HG03565 (cell line): ENCODE measurements around the gene MFAP5.

ENCODE experiments used
- ATAC-seq: cut with Tn5 transposase; IDR thresholded peaks from one replicate; pipeline ENCODE4 v1.9.1; 2021; ENCODE audit warnings: mild to moderate bottlenecking, moderate library complexity; ENCODE audit not compliant: unreplicated experiment

The MFAP5 gene

GRCh38 chr12:8662593-8662992 is at the start of gene MFAP5:
Gene MFAP5 (minus strand): TSS chr12:8662826. CDS start chr12:8662104, 722 bp downstream.
- ATAC-seq: no peak

GRCh38 chr12:8709124-8709830 is 46.7 kb upstream of the MFAP5 start:
- ATAC-seq: no peak

GRCh38 chr12:8702159-8702558 is 39.5 kb upstream of the MFAP5 start:
- no peak for ATAC-seq

GRCh38 chr12:8701046-8701660 is 38.5 kb upstream of the MFAP5 start:
- no peak for ATAC-seq

GRCh38 chr12:8699714-8700113 is 37.1 kb upstream of the MFAP5 start:
- ATAC-seq: no peak

- no peak for ATAC-seq
Measured at GRCh38 chr12:8698879-8699278, 36.3 kb upstream of the MFAP5 start.

GRCh38 chr12:8698132-8698851 is 35.7 kb upstream of the MFAP5 start:
- ATAC-seq: peak; percentile 27

- peak; percentile 59 for ATAC-seq
Measured at GRCh38 chr12:8697476-8698131, 35.0 kb upstream of the MFAP5 start, which contains the start of gene RIMKLB. Gene RIMKLB (plus strand): TSS chr12:8697991. CDS start chr12:8713867, 15,876 bp downstream.

- no peak for ATAC-seq
Measured at GRCh38 chr12:8697120-8697475, 34.5 kb upstream of the MFAP5 start.

GRCh38 chr12:8696442-8697090 is 33.9 kb upstream of the MFAP5 start:
- ATAC-seq: no peak

GRCh38 chr12:8695116-8695515 is 32.5 kb upstream of the MFAP5 start:
- no peak for ATAC-seq

- no peak for ATAC-seq
Measured at GRCh38 chr12:8692573-8692972, 29.9 kb upstream of the MFAP5 start.

GRCh38 chr12:8689681-8690080 is 27.1 kb upstream of the MFAP5 start:
- ATAC-seq: no peak

- ATAC-seq: no peak
Measured at GRCh38 chr12:8687846-8688601, 25.4 kb upstream of the MFAP5 start.

- ATAC-seq: no peak
Measured at GRCh38 chr12:8685051-8685450, 22.4 kb upstream of the MFAP5 start.

- no peak for ATAC-seq
Measured at GRCh38 chr12:8681129-8681884, 18.7 kb upstream of the MFAP5 start.

GRCh38 chr12:8680533-8680932 is 17.9 kb upstream of the MFAP5 start:
- no peak for ATAC-seq

- no peak for ATAC-seq
Measured at GRCh38 chr12:8678661-8679111, 16.1 kb upstream of the MFAP5 start.

- ATAC-seq: no peak
Measured at GRCh38 chr12:8677362-8677761, 14.7 kb upstream of the MFAP5 start.
